Gastroesophageal sphincter (tissue), 4 donors: ENCODE data around the gene ZFYVE26. TPM values are rescaled to one million over a fixed set of nuclear protein-coding genes. Genes with fewer than 3 reads are reported as not detected.

ENCODE experiments used
- ATAC-seq: fragments of 150-250 bp; one replicate; pipeline ENCODE4 v1.9.1; 2016; ENCODE audit warnings: mild to moderate bottlenecking, moderate library complexity
- H3K27ac ChIP-seq, 4 donors: fragments of 200-600 bp; sonication (generic) in 3 of 4; 1 replicate in 3 of 4; 2 replicates in 1 of 4; pipeline ENCODE4 v1.5.1; 2016 to 2019
- H3K27me3 ChIP-seq: fragments of 200-600 bp; sonication (generic); one replicate; pipeline ENCODE4 v1.5.1; 2019
- H3K36me3 ChIP-seq, 2 donors: fragments of 200-600 bp; sonication (generic); one replicate each; pipeline ENCODE4 v1.5.1; 2019; ENCODE audit warnings: control low read depth in 1 of 2
- H3K4me1 ChIP-seq, 3 donors: fragments of 200-600 bp; sonication (generic); 1 replicate in 2 of 3; 2 replicates in 1 of 3; pipeline ENCODE4 v1.5.1; 2016 to 2019; ENCODE audit warnings: control low read depth in 2 of 3
- H3K4me3 ChIP-seq, 2 donors: fragments of 200-600 bp; sonication (generic); one replicate each; pipeline ENCODE4 v1.5.1; 2019; ENCODE audit warnings: mild to moderate bottlenecking in 1 of 2, moderate library complexity in 1 of 2
- H3K9me3 ChIP-seq, 3 donors: fragments of 200-600 bp; sonication (generic); one replicate each; pipeline ENCODE4 v1.5.1; 2017 to 2019; ENCODE audit warnings: control low read depth in 2 of 3
- EP300 ChIP-seq: sonication (generic); formaldehyde crosslinking; IDR thresholded peaks from one replicate; pipeline ENCODE4 v1.6.1; 2017; ENCODE audit warnings: antibody characterized with exemption, mild to moderate bottlenecking
- POLR2A ChIP-seq, 2 donors: fragments of 450-650 bp; IDR thresholded peaks; one replicate each; pipeline ENCODE4 v1.6.1; 2017; ENCODE audit warnings: antibody characterized with exemption in 2 of 2, mild to moderate bottlenecking in 2 of 2, moderate library complexity in 1 of 2
- POLR2AphosphoS5 ChIP-seq: sonication (generic); formaldehyde crosslinking; IDR thresholded peaks from one replicate; pipeline ENCODE4 v1.6.1; 2017; ENCODE audit warnings: antibody characterized with exemption
- WGBS, 2 donors: methylation state at CpG; one replicate each; pipeline ENCODE4 v1.1.5; 2018; ENCODE audit warnings: low coverage in 1 of 2; 5-methylcytosine and 5-hydroxymethylcytosine counted together
- total RNA-seq, 4 donors: library from RNA; depleted of rRNA; stranded (reverse); fragments of >200 nt; gene quantifications; one replicate each; pipeline ENCODE4 v1.1.0, GENCODE V29; 2016
- TF ChIP-seq, protein P1 (sequence below), 4 experiments: fragments of 200-600 bp in 2 of 4; fragments of 450-650 bp in 2 of 4; sonication (generic) in 1 of 4; IDR thresholded peaks; one replicate each; pipeline ENCODE4 v1.5.1; 2017 to 2019; ENCODE audit warnings: antibody characterized with exemption in 4 of 4, mild to moderate bottlenecking in 2 of 4, moderate library complexity in 2 of 4

ZFYVE26 gene
- total RNA-seq, 4 donors from 2014 or later: 19.3 to 30.7 (median 23.1) TPM

DNA sequence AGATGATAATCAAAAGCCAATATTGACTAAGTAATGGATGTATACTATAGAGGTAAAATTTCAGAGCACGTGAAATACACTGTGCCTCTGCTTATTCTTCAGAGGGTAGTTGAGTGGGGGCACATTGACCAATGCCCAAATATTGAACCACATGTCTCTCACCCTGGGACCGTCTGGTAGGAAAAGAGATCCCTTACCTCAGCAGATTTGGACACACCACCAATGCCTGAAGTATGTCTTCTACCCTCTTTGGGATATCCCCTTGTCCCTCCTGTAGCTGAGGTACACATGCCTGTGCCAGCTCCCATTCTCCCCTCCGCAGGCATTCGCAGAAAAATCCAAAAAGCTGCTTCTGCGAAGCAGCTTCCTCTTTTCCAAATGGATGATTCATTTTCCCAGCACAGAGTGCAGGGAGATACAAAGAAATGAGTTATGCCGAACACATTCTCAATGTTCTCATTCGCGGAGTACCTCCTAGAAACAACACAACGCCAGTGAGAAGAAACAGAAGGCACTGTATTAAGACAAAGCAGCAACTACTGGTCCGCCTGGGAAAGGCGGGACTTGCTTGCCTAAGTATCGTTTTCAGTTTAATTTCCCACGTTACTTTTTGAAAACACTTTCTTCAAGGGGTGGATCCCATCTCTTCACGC is 691 bp downstream of the ZFYVE26 start:
- H3K36me3 ChIP-seq: peaks cover 0 to 29% of the 10 kb centered on the region in 2 donors
- H3K27me3 ChIP-seq: no peaks in the 10 kb centered on the region
- H3K27ac ChIP-seq: peak overlapping the region; percentile 42 to 85 (median 81)
- H3K4me3 ChIP-seq: peak overlapping the region; percentile 76 to 84
- TF ChIP-seq POLR2AphosphoS5: no peak
- peak in 1 of 2 donors; percentile 4 for TF ChIP-seq POLR2A (IDR thresholded peaks at IDR 0.05)
- TF ChIP-seq, protein P1, sequence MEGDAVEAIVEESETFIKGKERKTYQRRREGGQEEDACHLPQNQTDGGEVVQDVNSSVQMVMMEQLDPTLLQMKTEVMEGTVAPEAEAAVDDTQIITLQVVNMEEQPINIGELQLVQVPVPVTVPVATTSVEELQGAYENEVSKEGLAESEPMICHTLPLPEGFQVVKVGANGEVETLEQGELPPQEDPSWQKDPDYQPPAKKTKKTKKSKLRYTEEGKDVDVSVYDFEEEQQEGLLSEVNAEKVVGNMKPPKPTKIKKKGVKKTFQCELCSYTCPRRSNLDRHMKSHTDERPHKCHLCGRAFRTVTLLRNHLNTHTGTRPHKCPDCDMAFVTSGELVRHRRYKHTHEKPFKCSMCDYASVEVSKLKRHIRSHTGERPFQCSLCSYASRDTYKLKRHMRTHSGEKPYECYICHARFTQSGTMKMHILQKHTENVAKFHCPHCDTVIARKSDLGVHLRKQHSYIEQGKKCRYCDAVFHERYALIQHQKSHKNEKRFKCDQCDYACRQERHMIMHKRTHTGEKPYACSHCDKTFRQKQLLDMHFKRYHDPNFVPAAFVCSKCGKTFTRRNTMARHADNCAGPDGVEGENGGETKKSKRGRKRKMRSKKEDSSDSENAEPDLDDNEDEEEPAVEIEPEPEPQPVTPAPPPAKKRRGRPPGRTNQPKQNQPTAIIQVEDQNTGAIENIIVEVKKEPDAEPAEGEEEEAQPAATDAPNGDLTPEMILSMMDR (IDR thresholded peaks at IDR 0.05): no peak
- TF ChIP-seq EP300: no peak
- no peak for ATAC-seq
- no peaks in the 10 kb centered on the region for H3K9me3 ChIP-seq
- WGBS, 2 donors: 4 to 6% methylated on average over 11 to 13 of the region's 14 CpGs
- H3K4me1 ChIP-seq: peaks cover 3 to 42% (median 17%) of the 10 kb centered on the region in 3 donors

- no peaks in the 10 kb centered on the region for H3K27me3 ChIP-seq
- TF ChIP-seq POLR2A (IDR thresholded peaks at IDR 0.05) (no peak), EP300 (no peak), POLR2AphosphoS5 (no peak)
- TF ChIP-seq, protein P1 (IDR thresholded peaks at IDR 0.05): no peak
Measured at GRCh38 chr14:67814821-67815220, 1.6 kb downstream of the ZFYVE26 start.

GRCh38 chr14:67806246-67806645 is 10.1 kb downstream of the ZFYVE26 start:
- no peak overlapping the region for H3K27ac ChIP-seq
- H3K4me3 ChIP-seq: no peak overlapping the region
- H3K9me3 ChIP-seq: no peaks in the 10 kb centered on the region
- no peak for ATAC-seq
- 44 to 62% methylated on average over 2 of the region's 3 CpGs for WGBS, 2 donors
- peaks cover 4 to 100% of the 10 kb centered on the region in 2 donors for H3K36me3 ChIP-seq
- H3K4me1 ChIP-seq: no peaks in the 10 kb centered on the region
- TF ChIP-seq, protein P1 (IDR thresholded peaks at IDR 0.05): no peak
- TF ChIP-seq POLR2AphosphoS5 (no peak), EP300 (no peak), POLR2A (IDR thresholded peaks at IDR 0.05) (no peak)
- no peaks in the 10 kb centered on the region for H3K27me3 ChIP-seq

More at GRCh38 chr14:67814821-67815220, 1.6 kb downstream of the ZFYVE26 start:
- no peak overlapping the region for H3K4me3 ChIP-seq
- ATAC-seq: no peak
- no peaks in the 10 kb centered on the region for H3K9me3 ChIP-seq
- peaks cover 3 to 35% (median 14%) of the 10 kb centered on the region in 3 donors for H3K4me1 ChIP-seq
- no peak overlapping the region for H3K27ac ChIP-seq
- peaks cover 0 to 38% of the 10 kb centered on the region in 2 donors for H3K36me3 ChIP-seq
- 35 to 71% methylated on average over 2 of the region's 2 CpGs for WGBS, 2 donors

DNA sequence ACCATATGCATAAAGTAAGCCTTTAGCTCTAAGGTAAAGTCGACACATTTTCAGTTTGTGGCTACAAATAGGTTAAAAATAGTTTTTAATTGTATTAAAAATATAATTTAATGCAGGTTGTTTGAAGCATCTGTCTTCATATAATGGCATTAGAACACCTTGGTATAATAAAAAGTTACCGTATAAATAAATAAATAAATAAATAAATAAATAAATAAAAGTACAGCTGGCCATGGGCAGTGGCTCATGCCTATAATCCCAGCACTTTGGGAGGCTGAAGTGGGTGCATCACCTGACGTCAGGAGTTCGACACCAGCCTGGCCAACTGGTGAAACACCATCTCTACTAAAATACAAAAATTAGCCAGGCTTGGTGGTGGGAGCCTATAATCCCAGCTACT is 15.6 kb downstream of the ZFYVE26 start:
- Histone ChIP-seq H3K27me3 (no peaks in the 10 kb centered on the region), H3K4me1 (no peaks in the 10 kb centered on the region), H3K4me3 (no peak overlapping the region), H3K9me3 (no peaks in the 10 kb centered on the region), H3K27ac (no peak overlapping the region), H3K36me3 (peaks cover 9 to 100% of the 10 kb centered on the region in 2 donors)
- 88 to 89% methylated on average over 3 to 4 of the region's 4 CpGs for WGBS, 2 donors
- TF ChIP-seq, protein P1 (IDR thresholded peaks at IDR 0.05): no peak
- no peak for TF ChIP-seq POLR2AphosphoS5
- TF ChIP-seq EP300: no peak
- no peak for TF ChIP-seq POLR2A (IDR thresholded peaks at IDR 0.05)
- ATAC-seq: no peak

- no peak overlapping the region for H3K27ac ChIP-seq
- H3K4me3 ChIP-seq: no peak overlapping the region
- no peaks in the 10 kb centered on the region for H3K27me3 ChIP-seq
- no peaks in the 10 kb centered on the region for H3K4me1 ChIP-seq
- H3K9me3 ChIP-seq: no peaks in the 10 kb centered on the region
- peaks cover 9 to 100% of the 10 kb centered on the region in 2 donors for H3K36me3 ChIP-seq
- TF ChIP-seq POLR2AphosphoS5: no peak
- TF ChIP-seq, protein P1 (IDR thresholded peaks at IDR 0.05): no peak
- TF ChIP-seq EP300: no peak
- TF ChIP-seq POLR2A (IDR thresholded peaks at IDR 0.05): no peak
- WGBS, 2 donors: 62 to 73% methylated on average over 3 to 15 of the region's 20 CpGs
- no peak for ATAC-seq
Measured at GRCh38 chr14:67798731-67799130, 17.7 kb downstream of the ZFYVE26 start.
